Transverse colon (tissue), 4 donors: ENCODE measurements around the gene ATF6.

Experiments
- CTCF ChIP-seq, 5 experiments: fragments of 200-600 bp in 3 of 5; fragments of 450-650 bp in 2 of 5; sonication (generic) in 3 of 5; IDR thresholded peaks; 1 replicate in 2 of 5; 2 replicates in 3 of 5; pipeline ENCODE4 v1.5.1; 2016 to 2017; ENCODE audit warnings: antibody characterized with exemption in 5 of 5, inconsistent platforms in 3 of 5, mild to moderate bottlenecking in 2 of 5, moderate library complexity in 1 of 5
- EP300 ChIP-seq: sonication (generic); formaldehyde crosslinking; IDR thresholded peaks from one replicate; pipeline ENCODE4 v1.6.1; 2017; ENCODE audit warnings: antibody characterized with exemption, low read depth
- POLR2AphosphoS5 ChIP-seq, 3 donors: sonication (generic); formaldehyde crosslinking; IDR thresholded peaks; one replicate each; pipeline ENCODE4 v1.6.1; 2016; ENCODE audit warnings: antibody characterized with exemption in 3 of 3

GRCh38 chr1:162010175-162010506, 244.0 kb downstream of the ATF6 start:
- TF ChIP-seq CTCF (IDR thresholded peaks at IDR 0.05) (no peak), POLR2AphosphoS5 (IDR thresholded peaks at IDR 0.05) (no peak), EP300 (no peak)
